ENCODE measurements around the gene LRRC41. TPM values are rescaled to one million over a fixed set of nuclear protein-coding genes. Genes with fewer than 3 reads are reported as not detected.

The LRRC41 gene, protein sequence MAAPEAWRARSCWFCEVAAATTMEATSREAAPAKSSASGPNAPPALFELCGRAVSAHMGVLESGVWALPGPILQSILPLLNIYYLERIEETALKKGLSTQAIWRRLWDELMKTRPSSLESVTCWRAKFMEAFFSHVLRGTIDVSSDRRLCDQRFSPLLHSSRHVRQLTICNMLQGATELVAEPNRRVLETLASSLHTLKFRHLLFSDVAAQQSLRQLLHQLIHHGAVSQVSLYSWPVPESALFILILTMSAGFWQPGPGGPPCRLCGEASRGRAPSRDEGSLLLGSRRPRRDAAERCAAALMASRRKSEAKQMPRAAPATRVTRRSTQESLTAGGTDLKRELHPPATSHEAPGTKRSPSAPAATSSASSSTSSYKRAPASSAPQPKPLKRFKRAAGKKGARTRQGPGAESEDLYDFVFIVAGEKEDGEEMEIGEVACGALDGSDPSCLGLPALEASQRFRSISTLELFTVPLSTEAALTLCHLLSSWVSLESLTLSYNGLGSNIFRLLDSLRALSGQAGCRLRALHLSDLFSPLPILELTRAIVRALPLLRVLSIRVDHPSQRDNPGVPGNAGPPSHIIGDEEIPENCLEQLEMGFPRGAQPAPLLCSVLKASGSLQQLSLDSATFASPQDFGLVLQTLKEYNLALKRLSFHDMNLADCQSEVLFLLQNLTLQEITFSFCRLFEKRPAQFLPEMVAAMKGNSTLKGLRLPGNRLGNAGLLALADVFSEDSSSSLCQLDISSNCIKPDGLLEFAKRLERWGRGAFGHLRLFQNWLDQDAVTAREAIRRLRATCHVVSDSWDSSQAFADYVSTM
- 103 and 117 TPM in 2 replicates for total RNA-seq

DNA sequence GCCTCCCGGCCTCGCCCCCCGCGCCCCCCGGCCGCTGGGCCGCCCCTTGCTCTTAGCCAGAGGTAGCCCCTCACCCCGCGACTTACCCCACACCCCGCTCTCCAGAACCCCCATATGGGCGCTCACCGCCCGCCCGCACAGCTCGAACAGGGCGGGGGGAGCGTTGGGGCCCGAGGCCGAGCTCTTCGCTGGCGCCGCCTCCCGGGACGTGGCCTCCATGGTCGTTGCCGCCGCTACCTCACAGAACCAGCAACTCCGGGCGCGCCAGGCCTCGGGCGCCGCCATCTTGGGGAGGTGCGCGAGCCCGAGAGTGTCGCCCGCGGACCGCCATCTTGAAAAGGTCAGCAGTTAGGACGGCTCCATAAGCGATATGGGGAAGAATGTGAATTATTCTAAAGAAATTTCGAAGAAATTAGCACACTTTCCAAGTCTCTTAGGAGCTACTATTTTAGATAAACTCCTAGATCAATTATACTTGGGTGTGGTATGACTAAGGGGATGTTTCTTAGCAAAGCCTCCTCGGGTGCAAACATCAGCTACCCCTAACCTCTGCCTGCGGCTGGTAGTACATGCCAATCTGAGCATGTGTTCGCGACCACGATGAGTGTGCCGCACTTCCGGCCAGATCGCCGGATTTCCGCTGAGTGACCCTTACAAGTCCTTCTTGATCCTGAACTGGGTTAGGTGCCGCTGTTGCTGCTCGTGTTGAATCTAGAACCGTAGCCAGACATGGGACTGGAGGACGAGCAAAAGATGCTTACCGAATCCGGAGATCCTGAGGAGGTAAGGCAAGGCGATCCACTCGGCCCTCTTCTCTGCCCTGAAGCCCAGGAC, at the start of gene LRRC41, which contains the start of gene UQCRH:
Gene LRRC41 (minus strand): TSS at position 579 of the 834 bp plus-strand sequence. CDS start 294 bp downstream, at position 285.
Gene UQCRH (plus strand): TSS at position 661 of the 834 bp plus-strand sequence. CDS start 69 bp downstream, at position 730.

GRCh38 chr1:46340404-46341221, 37.2 kb upstream of the LRRC41 start, which contains the start of gene NSUN4:
NSUN4 (plus strand) TSS chr1:46340807; CDS start chr1:46340827, 20 bp downstream.

GRCh38 chr1:46247436-46248121, 55.8 kb downstream of the LRRC41 start, which contains the start of gene RAD54L:
RAD54L (plus strand) TSS chr1:46247763; CDS start chr1:46248406, 643 bp downstream.

Other genes with a start within 250 kb of the LRRC41 start
- 2.4 and 2.6 TPM in 2 replicates for gene PIK3R3, start 171.0 kb downstream of the LRRC41 start, total RNA-seq
- gene TSPAN1, start 128.5 kb downstream of the LRRC41 start, total RNA-seq, result 26.2 and 29.4 TPM in 2 replicates
- gene P3R3URF, start 127.1 kb downstream of the LRRC41 start, total RNA-seq, result not detected in 2 replicates
- gene POMGNT1, start 105.2 kb downstream of the LRRC41 start, total RNA-seq, result 48.4 and 61.0 TPM in 2 replicates
- gene LURAP1, start 100.3 kb downstream of the LRRC41 start, total RNA-seq, result 2.6 and 3.1 TPM in 2 replicates
- 0.96 and 1.7 TPM in 2 replicates for gene RAD54L, start 55.9 kb downstream of the LRRC41 start, total RNA-seq
- gene UQCRH, start 82 bp upstream of the LRRC41 start, total RNA-seq, result 504 and 586 TPM in 2 replicates
- 11.5 and 12.0 TPM in 2 replicates for gene NSUN4, start 37.2 kb upstream of the LRRC41 start, total RNA-seq
- gene FAAH, start 90.7 kb upstream of the LRRC41 start, total RNA-seq, result 6.6 and 13.3 TPM in 2 replicates
- not detected in 2 replicates for gene DMBX1, start 186.2 kb upstream of the LRRC41 start, total RNA-seq
- not detected in 2 replicates for gene KNCN, start 248.0 kb upstream of the LRRC41 start, total RNA-seq

Measured in tracheal epithelial cell (primary cell).